ENCODE results near the gene SURF6. TPM values are rescaled to one million over a fixed set of nuclear protein-coding genes. Genes with fewer than 3 reads are reported as not detected.
"Not testable (repeated sequence)": the region's sequence is repeated elsewhere in the genome, so short reads cannot be mapped to it uniquely, and the experiment has no call there.

SURF6 gene
- total RNA-seq, 1 donor from 2014 or later: 12.9 TPM

GRCh38 chr9:133347515-133347984 is 11.6 kb upstream of the SURF6 start:
- DNase-seq: no peak

GRCh38 chr9:133346021-133346785 is 10.2 kb upstream of the SURF6 start:
- no peak for DNase-seq

- DNase-seq: no peak
Observed at GRCh38 chr9:133345596-133345995, 9.6 kb upstream of the SURF6 start.

GRCh38 chr9:133344979-133345378 is 9.0 kb upstream of the SURF6 start:
- DNase-seq: no peak

- no peak for DNase-seq
Observed at GRCh38 chr9:133344071-133344470, 8.1 kb upstream of the SURF6 start.

GRCh38 chr9:133342570-133342969 is 6.6 kb upstream of the SURF6 start:
- no peak for DNase-seq

- no peak for DNase-seq
Observed at GRCh38 chr9:133342069-133342406, 6.0 kb upstream of the SURF6 start.

- DNase-seq: no peak
Observed at GRCh38 chr9:133341369-133342068, 5.5 kb upstream of the SURF6 start.

GRCh38 chr9:133340916-133341315 is 4.9 kb upstream of the SURF6 start:
- no peak for DNase-seq

GRCh38 chr9:133340256-133340655 is 4.3 kb upstream of the SURF6 start:
- DNase-seq: no peak

GRCh38 chr9:133339641-133340040 is 3.7 kb upstream of the SURF6 start:
- no peak for DNase-seq

- not testable (repeated sequence) for DNase-seq
Observed at GRCh38 chr9:133334888-133335287, 1.1 kb downstream of the SURF6 start.

GRCh38 chr9:133334161-133334560 is 1.8 kb downstream of the SURF6 start:
- no peak for DNase-seq

GRCh38 chr9:133333566-133333965 is 2.4 kb downstream of the SURF6 start:
- DNase-seq: no peak

- no peak for DNase-seq
Observed at GRCh38 chr9:133333011-133333410, 3.0 kb downstream of the SURF6 start.

GRCh38 chr9:133332381-133332730 is 3.6 kb downstream of the SURF6 start:
- DNase-seq: no peak

GRCh38 chr9:133331641-133332380 is 4.2 kb downstream of the SURF6 start:
- DNase-seq: no peak

- DNase-seq: no peak
Observed at GRCh38 chr9:133331221-133331620, 4.8 kb downstream of the SURF6 start.

GRCh38 chr9:133329306-133330156 is 6.5 kb downstream of the SURF6 start:
- not testable (repeated sequence) for DNase-seq

- no peak for DNase-seq
Observed at GRCh38 chr9:133327834-133328484, 8.0 kb downstream of the SURF6 start.

- DNase-seq: not testable (repeated sequence)
Observed at GRCh38 chr9:133327021-133327420, 9.0 kb downstream of the SURF6 start.
